Measurements from ENCODE around the gene RASSF6. TPM values are rescaled to one million over a fixed set of nuclear protein-coding genes. Genes with fewer than 3 reads are reported as not detected.
"Not testable (repeated sequence)": the region's sequence is repeated elsewhere in the genome, so short reads cannot be mapped to it uniquely, and the experiment has no call there.

The RASSF6 gene
- total RNA-seq, 1 donor from 2014 or later: not detected

- ATAC-seq: no peak
- intact Hi-C loops (cut with micrococcal nuclease): no loop called here
- no peak for DNase-seq
Measured at GRCh38 chr4:73615613-73616012, 4.6 kb downstream of the RASSF6 start.

- ATAC-seq (no peak), DNase-seq (no peak)
- intact Hi-C loops (cut with micrococcal nuclease): no loop called here
Measured at GRCh38 chr4:73614311-73614867, 5.8 kb downstream of the RASSF6 start.

GRCh38 chr4:73613130-73613529, 7.1 kb downstream of the RASSF6 start:
- no peak for DNase-seq
- no peak for ATAC-seq
- intact Hi-C loops (cut with micrococcal nuclease): no loop called here

- ATAC-seq (no peak), DNase-seq (no peak)
- intact Hi-C loops (cut with micrococcal nuclease): no loop called here
Measured at GRCh38 chr4:73612032-73612431, 8.2 kb downstream of the RASSF6 start.

GRCh38 chr4:73609706-73610105, 10.5 kb downstream of the RASSF6 start:
- ATAC-seq (no peak), DNase-seq (no peak)
- intact Hi-C loops (cut with micrococcal nuclease): no loop called here

GRCh38 chr4:73608689-73609594, 11.3 kb downstream of the RASSF6 start:
- intact Hi-C loops (cut with micrococcal nuclease): no loop called here
- ATAC-seq: no peak
- DNase-seq: no peak

GRCh38 chr4:73607375-73608033, 12.7 kb downstream of the RASSF6 start:
- no peak for ATAC-seq

GRCh38 chr4:73606465-73606974, 13.7 kb downstream of the RASSF6 start:
- DNase-seq: no peak
- intact Hi-C loops (cut with micrococcal nuclease): no loop called here
- no peak for ATAC-seq

More at GRCh38 chr4:73607375-73608033, 12.7 kb downstream of the RASSF6 start:
- intact Hi-C loops (cut with micrococcal nuclease): no loop called here
- no peak for DNase-seq

- intact Hi-C loops (cut with micrococcal nuclease): no loop called here
- DNase-seq (no peak), ATAC-seq (no peak)
Measured at GRCh38 chr4:73603854-73604584, 16.2 kb downstream of the RASSF6 start.

GRCh38 chr4:73603271-73603710, 16.9 kb downstream of the RASSF6 start:
- DNase-seq (no peak), ATAC-seq (no peak)
- intact Hi-C loops (cut with micrococcal nuclease): no loop called here

GRCh38 chr4:73600954-73601353, 19.3 kb downstream of the RASSF6 start:
- peak; percentile 38 for ATAC-seq
- intact Hi-C loops (cut with micrococcal nuclease): no loop called here
- no peak for DNase-seq

GRCh38 chr4:73599182-73599581, 21.1 kb downstream of the RASSF6 start:
- no peak for ATAC-seq
- intact Hi-C loops (cut with micrococcal nuclease): no loop called here
- no peak for DNase-seq

- no peak for ATAC-seq
- no peak for DNase-seq
- intact Hi-C loops (cut with micrococcal nuclease): no loop called here
Measured at GRCh38 chr4:73597594-73597993, 22.6 kb downstream of the RASSF6 start.

GRCh38 chr4:73597183-73597582, 23.1 kb downstream of the RASSF6 start:
- DNase-seq; ATAC-seq; intact Hi-C loops (cut with micrococcal nuclease): not testable (repeated sequence)

- ATAC-seq: no peak
- intact Hi-C loops (cut with micrococcal nuclease): no loop called here
Measured at GRCh38 chr4:73596001-73596400, 24.2 kb downstream of the RASSF6 start.

GRCh38 chr4:73593631-73594241, 26.5 kb downstream of the RASSF6 start:
- DNase-seq (no peak), ATAC-seq (no peak)
- intact Hi-C loops (cut with micrococcal nuclease): no loop called here

More at GRCh38 chr4:73596001-73596400, 24.2 kb downstream of the RASSF6 start:
- DNase-seq: no peak

GRCh38 chr4:73589887-73590801, 30.1 kb downstream of the RASSF6 start:
- intact Hi-C loops (cut with micrococcal nuclease): no loop called here
- DNase-seq: no peak
- no peak for ATAC-seq

Measured in left ventricle myocardium superior (tissue), 1 donor.